Ovary (tissue), 9 donors: ENCODE measurements around the gene DHRS2. TPM values are rescaled to one million over a fixed set of nuclear protein-coding genes. Genes with fewer than 3 reads are reported as not detected.

Experiments used
- DNase-seq, 5 donors: peaks; one replicate each; pipeline ENCODE4 v3.0.0-alpha.2; 2019 to 2020
- H3K27ac ChIP-seq, 2 donors: fragments of 200-600 bp; one replicate each; pipeline versions ENCODE4 v1.5.1 to v1.8.0; 2019 to 2022
- H3K27me3 ChIP-seq: fragments of 200-600 bp; one replicate; pipeline ENCODE4 v1.8.0; 2022
- H3K36me3 ChIP-seq: fragments of 200-600 bp; sonication (generic); one replicate; pipeline ENCODE4 v1.5.1; 2019
- H3K4me1 ChIP-seq: one replicate; pipeline ENCODE4 v1.8.1; 2013; ENCODE audit warnings: mild to moderate bottlenecking, moderate library complexity; ENCODE audit not compliant: insufficient read depth
- H3K4me3 ChIP-seq: fragments of 200-600 bp; sonication (generic); one replicate; pipeline ENCODE4 v1.5.1; 2017
- H3K9me3 ChIP-seq, 2 donors: fragments of 200-600 bp in 1 of 2; sonication (generic) in 1 of 2; one replicate each; pipeline versions ENCODE4 v1.5.1 to v1.8.1; 2013 to 2019; ENCODE audit warnings: mild to moderate bottlenecking in 1 of 2, moderate library complexity in 1 of 2
- CTCF ChIP-seq, 3 donors: fragments of 450-650 bp in 2 of 3; fragments of 200-600 bp in 1 of 3; IDR thresholded peaks; one replicate each; pipeline versions ENCODE4 v1.5.1 to v1.8.0; 2016 to 2022; ENCODE audit warnings: antibody characterized with exemption in 3 of 3, mild to moderate bottlenecking in 1 of 3
- EP300 ChIP-seq: sonication (generic); formaldehyde crosslinking; IDR thresholded peaks from one replicate; pipeline ENCODE4 v1.6.1; 2017; ENCODE audit warnings: antibody characterized with exemption
- POLR2A ChIP-seq: fragments of 450-650 bp; IDR thresholded peaks from one replicate; pipeline ENCODE4 v1.6.1; 2017; ENCODE audit warnings: antibody characterized with exemption, mild to moderate bottlenecking, moderate library complexity
- WGBS, 3 donors: extraction: QIAGEN DNeasy Blood & Tissue Kit in 1 of 3; methylation state at CpG; one replicate each; pipeline versions ENCODE4 v1.1.5 to v1.1.7; 2013 to 2017; 5-methylcytosine and 5-hydroxymethylcytosine counted together
- intact Hi-C, 4 donors: fragments of 100-400 bp; cut with DNase I; formaldehyde crosslinking; loops; one replicate each; pipeline versions ENCODE4 v1.11.0 to v1.15.1; 2022 to 2023
- polyA plus RNA-seq, 2 donors: library from polyadenylated mRNA; stranded (reverse); fragments of 200-250 nt in 1 of 2; fragments of 350-450 nt in 1 of 2; fragmentation: Illumina TruSeq in 1 of 2; extraction: RNeasy Lipid Tissue Mini Kit (QIAGEN cat#74804) in 1 of 2; gene quantifications; one replicate each; pipeline ENCODE4 v1.2.3, GENCODE V29; 2013 to 2014
- total RNA-seq, 7 donors: library from RNA; depleted of rRNA in 2 of 7; stranded (reverse); fragments of >200 nt in 2 of 7; fragmentation: NEBNext Ultra II Directional in 3 of 7; extraction: Animal tissue kit (Norgen Biotek cat#: 25700) in 3 of 7; gene quantifications; one replicate each; pipeline versions ENCODE4 v1.1.0 to v1.2.4, GENCODE V29; 2016 to 2023
- donor health status: DM: no; HTN: no; CAD: no; lungs with moderate emphysema.
- donor health status: DM: no; HTN: no; CAD: no.
- donor health status: Bipolar disorder and iron deficiency.
- donor health status: DM: yes; HTN: yes; CAD: no.
- donor health status: DM: no; HTN: no; CAD: no.
- donor health status: DM: yes; HTN: yes; CAD: no.

Gene DHRS2
- total and polyA plus RNA-seq, 9 donors, result 1.6 to 46.6 (median 14.9) TPM

GRCh38 chr14:23646648-23647549 is 10.7 kb downstream of the DHRS2 start:
- H3K4me1 ChIP-seq, result peaks cover 2% of the 10 kb centered on the region
- H3K27ac ChIP-seq, result no peak overlapping the region
- intact Hi-C loops, result loop anchor here in 1 of 4 donors (10.0 kb wide), 1 partner anchor 268 kb away; no protein-coding TSS in a partner anchor
- TF ChIP-seq EP300, result no peak
- no peak for TF ChIP-seq CTCF (IDR thresholded peaks at IDR 0.05)
- TF ChIP-seq POLR2A, result no peak
- no peaks in the 10 kb centered on the region for H3K9me3 ChIP-seq
- DNase-seq, result no peak
- H3K27me3 ChIP-seq, result no peaks in the 10 kb centered on the region
- 81 to 95% (median 85%) methylated on average over 6 of the region's 6 CpGs for WGBS, 3 donors
- H3K36me3 ChIP-seq, result no peaks in the 10 kb centered on the region
- H3K4me3 ChIP-seq, result no peak overlapping the region

GRCh38 chr14:23647619-23648018 is 11.5 kb downstream of the DHRS2 start:
- Histone ChIP-seq H3K36me3 (no peaks in the 10 kb centered on the region), H3K27me3 (no peaks in the 10 kb centered on the region), H3K27ac (no peak overlapping the region), H3K4me3 (no peak overlapping the region), H3K4me1 (peaks cover 2% of the 10 kb centered on the region), H3K9me3 (no peaks in the 10 kb centered on the region)
- no peak for TF ChIP-seq CTCF (IDR thresholded peaks at IDR 0.05)
- no peak for TF ChIP-seq EP300
- TF ChIP-seq POLR2A, result no peak
- intact Hi-C loops, result loop anchor here in 1 of 4 donors (10.0 kb wide), 1 partner anchor 267 kb away; no protein-coding TSS in a partner anchor
- 88 to 97% (median 95%) methylated on average over 2 of the region's 2 CpGs for WGBS, 3 donors
- no peak for DNase-seq

GRCh38 chr14:23648764-23649460 is 12.7 kb downstream of the DHRS2 start:
- no peaks in the 10 kb centered on the region for H3K36me3 ChIP-seq
- no peak for TF ChIP-seq EP300
- no peak for TF ChIP-seq CTCF (IDR thresholded peaks at IDR 0.05)
- TF ChIP-seq POLR2A, result no peak
- intact Hi-C loops, result loop anchor here in 1 of 4 donors (10.0 kb wide), 1 partner anchor 266 kb away; no protein-coding TSS in a partner anchor
- DNase-seq, result no peak
- no peaks in the 10 kb centered on the region for H3K4me1 ChIP-seq
- no peaks in the 10 kb centered on the region for H3K9me3 ChIP-seq
- no peak overlapping the region for H3K27ac ChIP-seq
- H3K27me3 ChIP-seq, result no peaks in the 10 kb centered on the region
- no peak overlapping the region for H3K4me3 ChIP-seq
- 72 to 87% (median 78%) methylated on average over 5 of the region's 5 CpGs for WGBS, 3 donors

- Histone ChIP-seq H3K4me3 (no peak overlapping the region), H3K36me3 (no peaks in the 10 kb centered on the region), H3K27me3 (no peaks in the 10 kb centered on the region), H3K4me1 (no peaks in the 10 kb centered on the region), H3K27ac (no peak overlapping the region), H3K9me3 (no peaks in the 10 kb centered on the region)
- no peak for DNase-seq
- no peak for TF ChIP-seq CTCF (IDR thresholded peaks at IDR 0.05)
- no peak for TF ChIP-seq EP300
- TF ChIP-seq POLR2A, result no peak
- intact Hi-C loops, result no loop called here
- WGBS, 3 donors, result 85 to 88% (median 87%) methylated on average over 3 of the region's 3 CpGs
These were observed 14.3 kb downstream of the DHRS2 start for GRCh38 chr14:23650506-23650905.
